NCI-H524 (cell line): ENCODE measurements around the gene ZSWIM5.
"Not testable (repeated sequence)": the region's sequence is repeated elsewhere in the genome, so short reads cannot be mapped to it uniquely, and the experiment has no call there.

Experiments used
- DNase-seq, 2 experiments: peaks; one replicate each; lab custom pipeline; 2025; lab: John Stamatoyannopoulos, UW

ZSWIM5 gene

DNA sequence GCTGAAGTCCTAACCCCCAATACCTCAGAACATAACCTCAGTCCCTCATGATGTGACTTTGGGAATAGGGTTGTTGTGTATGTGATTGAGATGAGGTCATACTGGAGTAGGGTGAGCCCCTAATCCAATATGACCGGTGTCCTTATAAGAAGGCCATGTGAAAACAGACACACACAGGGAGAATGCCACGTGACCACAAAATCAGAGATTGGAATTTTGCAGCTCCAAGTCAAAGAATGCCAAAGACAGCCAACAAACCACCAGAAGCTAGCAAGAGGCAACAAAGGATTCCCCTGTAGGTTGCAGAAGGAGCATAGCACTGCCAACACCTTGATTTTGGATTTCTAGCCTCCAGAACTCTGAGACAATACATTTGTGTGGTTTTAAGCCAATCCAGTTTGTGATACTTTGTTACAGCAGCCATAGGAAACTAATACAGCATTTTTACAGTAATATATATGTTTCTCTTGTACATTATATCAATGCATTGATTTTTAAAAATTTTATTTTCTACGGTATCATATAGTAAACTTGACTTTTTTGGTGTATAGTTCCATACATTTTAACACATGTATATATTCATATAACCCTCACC is 5.4 kb downstream of the ZSWIM5 start:
- DNase-seq, result no peak

DNA sequence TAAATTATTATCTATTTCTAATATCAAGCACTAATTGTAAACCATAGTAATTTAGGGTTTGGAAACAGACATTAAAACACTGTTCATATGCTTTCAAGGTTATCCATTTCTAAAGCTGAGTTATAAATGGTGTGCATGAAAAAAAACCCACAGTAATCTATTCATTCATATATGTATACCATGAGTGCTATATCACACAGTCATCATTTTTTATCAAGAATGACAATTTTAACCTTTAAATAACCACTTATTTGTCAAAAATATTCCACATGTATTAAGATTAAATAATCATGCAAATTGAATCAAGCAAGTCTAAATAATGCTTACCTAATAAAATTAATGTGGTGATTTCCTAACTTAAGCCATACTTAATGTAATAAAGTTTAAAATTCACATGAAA is 6.0 kb downstream of the ZSWIM5 start:
- no peak for DNase-seq

DNA sequence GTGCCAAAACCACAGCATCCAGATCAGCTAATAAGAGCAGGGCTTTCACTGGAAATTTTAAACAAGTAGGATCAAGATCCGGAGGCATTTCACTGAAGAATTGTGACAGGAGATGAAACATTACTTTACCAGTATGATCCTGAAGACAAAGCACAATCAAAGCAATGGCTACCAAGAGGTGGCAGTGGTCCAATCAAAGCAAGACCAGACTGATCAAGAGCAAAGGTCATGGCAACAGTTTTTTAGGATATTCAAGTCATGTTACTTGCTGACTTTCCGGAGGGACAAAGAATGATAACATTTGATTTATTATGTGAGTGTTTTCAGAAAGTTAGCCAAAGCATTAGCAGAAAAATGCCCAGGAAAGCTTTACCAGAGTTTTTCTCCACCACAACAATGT is 8.2 kb downstream of the ZSWIM5 start:
- DNase-seq, result no peak

DNA sequence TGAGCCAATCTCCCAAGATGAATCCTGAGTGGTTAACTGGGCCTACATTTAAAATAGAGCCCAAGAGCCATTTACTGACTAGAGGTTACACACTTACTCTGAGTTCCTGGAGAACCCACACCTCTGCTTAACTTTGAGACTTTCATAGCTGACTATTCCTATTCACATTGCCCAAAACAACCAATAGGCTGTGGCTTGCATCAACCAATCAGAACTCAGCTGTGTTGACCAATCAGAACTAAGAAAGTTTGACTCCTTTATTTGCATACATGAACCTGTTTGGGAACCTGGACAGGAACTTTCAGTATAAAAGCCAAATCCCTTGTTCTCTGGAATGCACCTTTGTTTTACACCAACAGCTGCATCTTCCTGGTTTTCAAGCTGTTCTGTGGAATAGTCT is 9.5 kb downstream of the ZSWIM5 start:
- no peak for DNase-seq

DNA sequence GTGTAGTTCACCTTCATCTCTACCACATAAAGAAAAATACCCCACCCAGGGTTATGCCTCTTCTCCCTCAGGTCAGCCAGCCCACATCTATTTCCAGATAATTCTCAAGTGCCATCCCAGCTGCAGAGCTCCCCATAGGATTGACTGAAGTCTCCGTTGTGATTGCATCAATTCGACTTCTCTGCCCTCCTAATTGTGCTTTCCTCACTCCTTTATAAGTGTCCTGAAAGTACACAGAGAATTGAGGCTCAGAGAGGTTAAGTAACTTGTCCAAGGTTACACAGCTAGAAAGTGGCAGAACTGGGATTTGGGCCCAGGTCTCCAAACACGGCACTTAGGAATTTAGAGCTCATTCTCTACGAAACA is 15.0 kb downstream of the ZSWIM5 start:
- DNase-seq, result no peak

DNA sequence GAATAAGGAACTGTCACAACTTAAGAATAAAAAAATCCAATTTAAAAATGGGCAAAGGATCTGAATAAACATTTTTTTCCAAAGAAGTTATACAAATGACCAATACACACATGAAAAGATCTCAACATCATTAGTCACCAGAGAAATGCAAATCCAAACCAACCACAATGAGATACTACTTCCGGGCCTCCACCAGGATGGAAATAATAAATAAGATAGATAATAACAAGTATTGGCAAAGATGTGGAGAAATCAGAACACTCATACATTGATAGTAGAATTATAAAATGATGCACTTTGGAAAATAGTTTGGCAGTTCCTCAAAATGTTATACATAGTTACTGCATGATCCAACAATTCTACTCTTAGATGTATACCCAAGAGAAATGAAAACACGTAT is 18.7 kb downstream of the ZSWIM5 start:
- no peak for DNase-seq

DNA sequence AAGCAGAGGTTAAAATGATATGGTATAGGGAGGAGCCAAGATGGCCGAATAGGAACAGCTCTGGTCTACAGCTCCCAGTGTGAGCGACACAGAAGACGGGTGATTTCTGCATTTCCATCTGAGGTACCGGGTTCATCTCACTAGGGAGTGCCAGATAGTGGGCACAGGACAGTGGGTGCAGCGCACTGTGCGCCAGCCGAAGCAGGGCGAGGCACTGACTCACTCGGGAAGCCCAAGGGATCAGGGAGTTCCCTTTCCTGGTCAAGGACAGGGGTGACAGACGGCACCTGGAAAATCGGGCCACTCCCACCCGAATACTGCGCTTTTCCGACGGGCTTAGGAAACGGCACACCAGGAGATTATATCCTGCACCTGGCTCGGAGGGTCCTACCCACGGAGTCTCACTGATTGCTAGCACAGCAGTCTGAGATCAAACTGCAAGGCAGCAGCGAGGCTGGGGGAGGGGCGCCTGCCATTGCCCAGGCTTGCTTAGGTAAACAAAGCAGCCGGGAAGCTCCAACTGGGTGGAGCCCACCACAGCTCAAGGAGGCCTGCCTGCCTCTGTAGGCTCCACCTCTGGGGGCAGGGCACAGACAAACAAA is 26.4 kb downstream of the ZSWIM5 start:
- DNase-seq, result not testable (repeated sequence)

DNA sequence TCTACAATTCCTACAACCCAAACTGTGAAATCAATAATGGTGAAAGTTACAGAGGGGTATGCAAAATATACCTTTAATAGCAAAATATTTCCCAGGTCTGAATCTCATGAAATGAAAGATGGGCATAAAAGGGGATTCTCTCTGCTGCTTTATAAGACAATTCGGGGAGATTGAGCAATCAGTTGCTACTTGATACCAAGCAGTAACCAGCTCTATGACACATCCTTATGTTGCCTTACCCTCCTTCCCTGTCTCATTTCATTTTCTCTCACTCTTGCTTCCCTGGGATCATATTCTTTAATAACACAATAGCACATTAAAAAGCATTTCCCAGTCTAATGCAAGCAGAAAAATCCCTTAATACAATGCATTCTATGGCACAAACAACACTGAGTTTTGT is 29.0 kb downstream of the ZSWIM5 start:
- no peak for DNase-seq

DNA sequence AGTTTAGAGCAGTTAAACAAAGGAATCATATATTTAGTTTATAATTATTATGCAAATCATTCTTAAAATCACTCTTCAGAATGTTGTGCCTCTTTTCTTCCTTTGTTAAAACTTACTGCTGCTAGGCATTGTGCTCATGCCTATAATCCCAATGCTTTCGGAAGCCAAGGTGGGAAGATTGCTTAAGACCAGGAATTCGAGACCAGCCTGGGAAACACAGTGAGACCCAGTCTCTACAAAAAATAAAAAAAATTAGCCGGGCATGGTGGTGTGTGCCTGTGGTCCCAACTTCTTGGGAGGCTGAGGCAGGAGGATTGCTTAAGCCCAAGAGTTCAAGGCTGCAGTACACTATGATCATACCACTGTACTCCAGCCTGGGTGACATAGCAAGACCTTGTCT is 33.6 kb downstream of the ZSWIM5 start:
- DNase-seq, result no peak

DNA sequence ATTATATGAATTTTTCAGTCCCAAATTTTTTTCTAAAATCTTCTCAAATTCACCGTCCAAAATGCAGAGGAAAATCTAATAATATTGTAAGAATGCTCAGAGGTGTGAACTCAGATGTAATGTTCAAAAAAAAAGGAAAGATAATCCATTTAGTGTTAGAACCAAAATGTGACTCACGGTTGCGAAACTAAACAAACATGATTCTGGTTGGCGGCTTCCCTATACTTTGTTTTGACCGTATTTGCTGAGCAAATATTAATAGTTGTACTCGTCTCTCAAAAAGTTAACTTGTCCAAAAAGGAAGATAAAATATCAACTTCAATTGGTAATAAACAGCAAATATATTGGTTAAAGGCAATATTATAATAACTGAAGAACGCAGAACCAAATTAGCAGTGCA is 34.4 kb downstream of the ZSWIM5 start:
- no peak for DNase-seq

DNA sequence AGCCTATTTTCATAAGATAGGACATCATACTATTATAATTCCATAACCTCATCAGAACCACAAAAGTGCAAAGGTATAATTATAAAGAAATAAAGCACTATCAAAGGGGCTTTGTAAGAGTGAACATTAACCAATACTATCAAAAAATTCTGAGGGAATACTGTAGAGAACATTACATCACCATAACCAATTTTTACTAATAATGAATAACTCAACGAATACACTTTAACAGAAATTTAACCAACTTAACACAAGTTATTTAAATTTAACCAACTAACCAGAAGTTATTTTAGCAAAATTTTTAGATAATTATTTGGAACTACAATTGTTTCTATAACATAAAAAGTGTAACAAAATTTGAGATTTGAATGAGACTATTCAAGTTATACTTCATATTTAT is 34.8 kb downstream of the ZSWIM5 start:
- DNase-seq, result no peak

DNA sequence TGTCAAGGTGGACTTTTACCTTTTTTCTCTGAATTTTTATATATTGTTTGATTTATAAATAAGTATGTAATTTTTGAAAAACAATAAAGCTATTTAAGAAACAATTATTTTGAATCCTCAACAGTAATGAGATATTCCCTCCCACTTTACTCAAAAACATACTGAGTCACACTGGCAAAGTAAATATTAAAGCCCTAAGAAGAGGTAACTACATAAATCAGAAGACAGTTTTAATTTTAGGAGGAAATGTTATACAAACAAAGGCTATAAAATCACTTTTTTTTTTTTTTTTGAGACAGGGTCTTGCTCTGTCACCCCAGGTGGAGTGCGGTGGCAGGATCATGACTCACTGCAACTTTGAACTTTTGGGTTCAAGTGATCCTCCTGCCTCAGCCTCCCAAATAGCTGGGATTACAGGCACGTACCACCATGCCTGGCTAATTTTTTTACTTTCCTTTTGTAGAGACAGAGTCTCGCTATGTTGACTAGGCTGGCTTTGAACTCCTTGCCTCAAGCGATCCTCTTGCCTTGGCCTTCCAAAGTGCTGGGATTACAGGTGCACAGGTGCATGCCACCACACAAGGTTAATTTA is 36.2 kb downstream of the ZSWIM5 start:
- no peak for DNase-seq

DNA sequence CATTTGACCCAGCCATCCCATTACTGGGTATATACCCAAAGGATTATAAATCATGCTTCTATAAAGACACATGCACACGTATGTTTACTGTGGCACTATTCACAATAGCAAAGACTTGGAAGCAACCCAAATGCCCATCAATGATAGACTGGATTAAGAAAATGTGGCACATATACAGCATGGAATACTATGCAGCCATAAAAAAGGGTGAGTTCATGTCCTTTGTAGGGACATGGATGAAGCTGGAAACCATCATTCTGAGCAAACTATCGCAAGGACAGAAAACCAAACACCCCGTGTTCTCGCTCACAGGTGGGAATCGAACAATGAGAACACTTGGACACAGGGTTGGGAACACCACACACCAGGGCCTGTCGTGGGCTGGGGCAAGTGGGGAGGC is 38.5 kb downstream of the ZSWIM5 start:
- DNase-seq, result not testable (repeated sequence)

DNA sequence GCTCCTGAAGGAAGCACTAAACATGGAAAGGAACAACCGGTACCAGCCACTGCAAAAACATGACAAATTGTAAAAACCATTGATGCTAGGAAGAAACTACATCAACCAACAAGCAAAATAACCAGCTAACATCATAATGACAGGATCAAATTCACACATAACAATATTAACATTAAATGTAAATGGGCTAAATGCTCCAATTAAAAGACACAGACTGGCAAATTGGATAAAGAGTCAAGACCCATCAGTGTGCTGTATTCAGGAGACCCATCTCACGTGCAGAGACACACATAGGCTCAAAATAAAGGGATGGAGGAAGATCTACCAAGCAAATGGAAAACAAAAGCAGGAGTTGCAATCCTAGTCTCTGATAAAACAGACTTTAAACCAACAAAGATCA is 42.1 kb downstream of the ZSWIM5 start:
- DNase-seq, result not testable (repeated sequence)

DNA sequence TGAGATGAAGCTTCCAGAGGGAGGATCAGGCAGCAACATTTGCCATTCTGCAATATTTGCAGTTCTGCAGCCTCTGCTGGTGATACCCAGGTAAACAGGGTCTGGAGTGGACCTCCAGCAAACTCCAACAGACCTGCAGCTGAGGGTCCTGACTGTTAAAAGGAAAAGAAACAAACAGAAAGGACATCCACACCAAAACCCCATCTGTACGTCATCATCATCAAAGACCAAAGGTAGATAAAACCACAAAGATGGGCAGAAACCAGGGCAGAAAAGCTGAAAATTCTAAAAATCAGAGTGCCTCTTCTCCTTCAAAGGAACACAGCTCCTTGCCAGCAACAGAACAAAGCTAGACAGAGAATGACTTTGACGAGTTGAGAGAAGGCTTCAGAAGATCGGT is 43.3 kb downstream of the ZSWIM5 start:
- DNase-seq, result not testable (repeated sequence)

DNA sequence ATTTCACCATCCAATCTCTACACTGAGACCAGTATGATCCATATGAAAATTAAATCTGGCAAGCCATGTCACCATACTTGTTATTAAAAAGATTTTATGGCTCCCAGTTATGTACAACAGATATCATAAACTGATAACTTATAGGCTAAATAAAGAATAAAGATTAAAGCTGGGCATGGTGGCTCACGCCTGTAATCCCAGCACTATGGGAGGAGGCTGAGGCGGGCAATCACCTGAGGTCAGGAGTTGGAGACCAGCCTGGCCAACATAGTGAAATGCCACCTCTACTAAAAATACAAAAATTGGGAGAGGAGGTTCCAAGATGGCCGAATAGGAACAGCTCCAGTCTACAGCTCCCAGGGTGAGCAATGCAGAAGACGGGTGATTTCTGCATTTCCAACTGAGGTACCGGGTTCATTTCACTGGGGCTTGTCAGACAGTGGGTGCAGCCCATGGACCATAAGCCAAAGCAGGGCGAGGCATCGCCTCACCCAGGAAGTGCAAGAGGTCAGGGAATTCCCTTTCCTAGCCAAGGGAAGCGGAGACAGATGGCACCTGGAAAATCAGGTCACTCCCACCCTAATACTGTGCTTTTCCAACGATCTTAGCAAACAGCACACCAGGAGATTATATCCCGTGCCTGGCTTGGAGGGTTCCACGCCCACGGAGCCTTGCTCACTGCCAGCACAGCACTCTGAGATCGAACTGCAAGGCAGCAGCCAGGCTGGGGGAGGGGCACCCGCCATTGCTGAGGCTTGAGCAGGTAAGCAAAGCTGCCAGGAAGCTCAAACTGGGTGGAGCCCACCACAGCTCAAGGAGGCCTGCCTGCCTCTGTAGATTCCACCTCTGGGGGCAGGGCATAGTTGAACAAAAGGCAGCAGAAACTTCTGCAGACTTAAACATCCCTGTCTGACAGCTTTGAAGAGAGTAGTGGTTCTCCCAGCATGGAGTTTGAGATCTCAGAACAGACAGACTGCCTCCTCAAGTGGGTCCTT is 44.1 kb downstream of the ZSWIM5 start:
- not testable (repeated sequence) for DNase-seq

DNA sequence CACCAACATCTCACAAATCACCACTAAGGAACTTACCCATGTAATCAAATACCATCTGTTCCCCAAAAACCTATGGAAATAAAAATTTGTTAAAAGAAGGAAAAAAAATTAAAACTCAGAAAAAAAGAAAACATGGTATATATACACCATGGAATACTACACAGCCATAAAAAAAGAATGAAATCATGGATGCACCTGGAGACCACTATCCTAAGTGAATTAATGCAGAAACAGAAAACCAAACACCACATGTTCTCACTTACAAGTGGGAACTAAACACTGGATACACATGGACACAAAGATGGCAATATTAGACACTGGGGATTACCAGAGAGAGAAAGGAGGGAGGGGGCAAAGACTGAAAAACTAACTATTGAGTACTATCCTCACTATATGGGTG is 50.4 kb downstream of the ZSWIM5 start:
- DNase-seq, result no peak

DNA sequence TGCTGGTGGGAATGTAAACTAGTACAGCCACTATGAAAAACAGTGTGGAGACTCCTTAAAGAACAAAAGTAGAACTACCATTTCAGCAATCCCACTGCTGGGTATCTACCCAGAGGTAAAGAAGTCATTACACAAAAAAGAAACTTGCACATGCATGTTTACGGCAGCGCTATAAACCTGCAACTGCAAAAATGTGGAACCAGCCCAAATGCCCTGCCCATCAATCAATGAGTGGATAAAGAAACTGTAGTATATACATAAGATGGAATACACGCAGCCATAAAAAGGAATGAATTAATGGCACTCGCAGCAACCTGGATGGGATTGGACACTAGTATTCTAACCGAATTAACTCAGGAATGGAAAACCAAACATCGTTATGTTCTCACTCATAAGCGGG is 51.0 kb downstream of the ZSWIM5 start:
- no peak for DNase-seq

DNA sequence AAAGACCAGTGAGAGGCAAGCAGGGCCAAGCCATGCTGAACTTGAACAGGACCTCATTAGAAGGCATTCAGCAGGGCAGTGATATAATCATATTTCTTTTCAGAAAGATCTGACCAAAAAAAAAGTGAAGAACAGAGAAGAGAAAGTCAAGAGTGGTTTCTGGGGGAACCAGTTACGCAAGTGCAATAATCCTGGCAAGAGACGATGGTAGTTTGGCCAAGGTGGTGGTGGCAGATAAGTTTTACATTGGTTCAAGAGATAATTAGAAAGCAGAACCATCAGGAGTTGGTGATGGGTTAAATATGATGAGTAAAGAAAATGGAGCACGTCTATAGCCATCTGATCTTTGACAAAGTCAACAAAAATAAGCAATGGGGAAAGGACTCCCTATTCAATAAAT is 54.3 kb downstream of the ZSWIM5 start:
- no peak for DNase-seq

DNA sequence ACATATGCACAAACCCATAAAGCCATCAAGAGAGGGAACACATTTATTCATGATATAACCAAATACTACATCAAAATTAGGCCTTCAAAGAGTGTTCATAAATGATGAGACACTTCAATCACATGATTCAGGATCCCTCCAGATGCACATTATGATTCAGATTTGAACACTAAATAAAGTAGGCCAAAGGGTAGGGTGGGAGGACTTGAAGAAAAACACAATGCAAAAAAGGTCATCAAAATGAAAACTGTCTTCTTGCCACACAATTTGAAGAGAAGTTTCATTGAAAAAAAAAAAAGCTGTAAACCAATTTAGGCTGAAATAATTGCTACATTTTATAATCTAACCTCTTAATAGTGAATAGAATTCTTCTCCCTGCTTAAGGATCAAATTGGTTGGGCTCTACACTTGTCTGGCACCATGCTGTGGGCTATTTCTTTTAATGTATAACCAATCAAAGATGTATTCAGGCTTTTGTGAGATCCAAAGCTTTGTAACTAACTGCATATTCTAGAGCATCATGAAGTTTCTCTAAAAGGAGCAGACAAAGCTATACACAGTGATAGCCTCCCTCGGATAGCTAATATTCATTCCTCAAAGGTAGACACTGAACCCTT is 58.1 kb downstream of the ZSWIM5 start:
- DNase-seq, result no peak

DNA sequence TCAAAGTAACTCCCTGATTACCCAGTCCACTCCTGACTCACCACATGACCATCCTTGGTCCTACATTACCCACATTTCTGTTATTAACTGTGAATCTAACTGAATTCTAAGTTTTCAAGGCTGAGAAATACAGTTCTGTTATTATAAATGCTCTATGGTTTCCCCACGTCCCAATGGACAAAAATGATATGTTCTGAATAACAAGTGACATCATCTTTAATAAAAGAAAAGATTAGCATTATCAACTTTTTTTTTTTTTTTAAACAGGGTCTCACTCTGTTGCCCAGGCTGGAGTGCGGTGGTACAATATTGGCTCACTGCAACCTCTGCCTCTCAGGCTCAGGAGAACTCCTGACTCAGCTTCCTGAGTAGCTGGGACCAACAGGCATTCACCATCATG is 59.6 kb downstream of the ZSWIM5 start:
- no peak for DNase-seq

DNA sequence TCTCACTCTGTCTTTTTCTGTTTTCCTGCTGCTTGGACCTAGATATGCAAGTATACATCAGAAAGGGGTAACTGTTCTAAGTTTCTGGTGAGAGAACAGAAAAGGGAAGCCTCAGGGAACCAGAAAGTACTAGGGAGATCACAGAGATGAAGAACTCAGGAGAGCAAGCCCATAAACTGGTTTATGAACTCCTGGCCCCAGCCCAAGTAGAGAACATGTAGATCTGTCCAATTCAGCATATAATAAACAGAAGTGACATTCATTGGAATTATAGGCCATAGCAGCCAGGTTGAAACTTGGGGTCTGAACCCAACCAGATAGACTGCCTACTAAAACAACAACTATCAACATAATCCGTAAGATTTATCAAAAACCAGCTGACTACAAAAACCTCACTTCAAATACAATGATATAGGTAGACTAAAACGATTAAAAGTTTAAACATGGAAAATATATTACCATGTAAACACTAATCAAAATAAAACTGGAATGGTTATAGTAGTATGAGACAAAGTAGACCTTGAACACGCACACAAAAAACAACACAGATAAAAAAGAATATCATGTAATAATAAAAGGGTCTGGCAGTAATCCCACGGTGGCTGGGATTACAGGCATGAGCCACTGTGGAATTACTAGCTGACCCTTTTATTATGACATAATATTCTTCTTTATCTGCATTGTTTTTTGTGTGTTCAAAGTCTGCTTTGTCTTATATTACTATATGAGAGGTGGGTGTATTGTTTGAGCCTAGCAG is 65.0 kb downstream of the ZSWIM5 start:
- DNase-seq, result no peak
